Effector CD4-positive, alpha-beta T cell (primary cell): ENCODE data around the gene DTNB.
"Not testable (repeated sequence)": the region's sequence is repeated elsewhere in the genome, so short reads cannot be mapped to it uniquely, and the experiment has no call there.

Source experiments
- DNase-seq: peaks from one replicate; pipeline ENCODE4 v3.0.0-alpha.2; 2020

Gene DTNB

GRCh38 chr2:25620711-25621110 lies 52.7 kb downstream of the DTNB start:
- DNase-seq, result no peak

GRCh38 chr2:25620077-25620476 lies 53.3 kb downstream of the DTNB start:
- DNase-seq, result no peak

- no peak for DNase-seq
These were observed 54.2 kb downstream of the DTNB start for GRCh38 chr2:25619185-25619584.

GRCh38 chr2:25618676-25619075 lies 54.7 kb downstream of the DTNB start:
- DNase-seq, result no peak

- no peak for DNase-seq
These were observed 55.3 kb downstream of the DTNB start for GRCh38 chr2:25617948-25618646.

GRCh38 chr2:25615920-25616319 lies 57.5 kb downstream of the DTNB start:
- DNase-seq, result no peak

- no peak for DNase-seq
These were observed 58.0 kb downstream of the DTNB start for GRCh38 chr2:25615386-25615785.

- DNase-seq, result no peak
These were observed 58.7 kb downstream of the DTNB start for GRCh38 chr2:25614711-25615110.

- DNase-seq, result no peak
These were observed 64.7 kb downstream of the DTNB start for GRCh38 chr2:25608718-25609117.

- DNase-seq, result no peak
These were observed 66.5 kb downstream of the DTNB start for GRCh38 chr2:25606892-25607291.

GRCh38 chr2:25602333-25602723 lies 71.0 kb downstream of the DTNB start:
- DNase-seq, result no peak

- not testable (repeated sequence) for DNase-seq
These were observed 71.6 kb downstream of the DTNB start for GRCh38 chr2:25601711-25602332.

- DNase-seq, result no peak
These were observed 74.5 kb downstream of the DTNB start for GRCh38 chr2:25598911-25599310.

GRCh38 chr2:25598332-25598731 lies 75.0 kb downstream of the DTNB start:
- DNase-seq, result no peak

GRCh38 chr2:25597881-25598280 lies 75.5 kb downstream of the DTNB start:
- DNase-seq, result no peak

GRCh38 chr2:25596516-25597244 lies 76.7 kb downstream of the DTNB start:
- DNase-seq, result no peak

GRCh38 chr2:25595393-25595792 lies 78.0 kb downstream of the DTNB start:
- no peak for DNase-seq

GRCh38 chr2:25594991-25595390 lies 78.4 kb downstream of the DTNB start:
- no peak for DNase-seq

GRCh38 chr2:25592766-25593292 lies 80.5 kb downstream of the DTNB start:
- no peak for DNase-seq

- DNase-seq, result no peak
These were observed 82.4 kb downstream of the DTNB start for GRCh38 chr2:25590921-25591505.

- no peak for DNase-seq
These were observed 83.6 kb downstream of the DTNB start for GRCh38 chr2:25589676-25590205.

- DNase-seq, result no peak
These were observed 84.8 kb downstream of the DTNB start for GRCh38 chr2:25588576-25588975.

GRCh38 chr2:25587361-25587760 lies 86.0 kb downstream of the DTNB start:
- DNase-seq, result no peak
